ENCODE results near the gene HFE.
"Not testable (repeated sequence)": the region's sequence is repeated elsewhere in the genome, so short reads cannot be mapped to it uniquely, and the experiment has no call there.

The HFE gene

DNA sequence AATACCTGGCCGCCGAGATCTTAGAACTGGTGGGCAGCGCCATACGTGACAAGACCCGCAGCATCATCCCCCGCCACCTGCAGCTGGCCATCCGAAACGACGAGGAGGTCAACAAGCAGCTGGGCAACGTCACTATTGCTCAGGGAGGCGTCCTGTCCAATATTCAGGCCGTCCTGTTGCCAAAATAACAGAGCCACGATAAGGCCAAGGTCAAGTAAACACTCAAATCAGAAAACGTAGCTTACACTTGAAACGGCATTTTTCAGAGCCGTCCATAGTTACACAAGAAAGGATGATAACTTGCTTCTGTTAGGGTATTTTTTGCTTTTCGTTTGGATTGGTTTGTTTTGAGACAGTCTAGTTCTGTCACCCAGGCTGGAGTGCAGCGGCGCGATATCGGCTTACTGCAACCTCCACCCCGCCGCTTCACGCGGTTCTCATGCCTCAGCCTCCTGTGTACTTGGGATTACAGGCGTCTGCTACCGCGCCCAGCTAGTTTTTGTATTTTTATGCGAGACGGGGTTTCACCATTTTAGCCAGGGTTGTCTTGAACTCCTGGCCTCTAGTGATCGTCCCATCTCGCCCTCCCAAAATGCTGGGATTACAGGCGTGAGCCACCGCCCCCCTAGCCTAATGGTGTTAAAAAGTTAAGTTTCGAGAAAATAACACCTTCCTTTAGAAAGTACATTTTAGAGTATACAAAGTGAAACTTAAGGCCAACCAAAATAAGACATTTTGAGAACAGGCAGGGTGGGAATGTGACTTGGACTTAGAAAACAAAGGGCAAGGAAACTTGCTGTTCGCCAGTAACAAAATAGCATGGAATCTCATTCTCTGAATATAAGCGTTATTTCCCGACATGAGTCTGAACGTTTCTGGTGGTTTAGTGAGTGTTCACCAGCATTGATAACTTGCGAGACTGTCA lies 42.8 kb upstream of the HFE start:
- no peak overlapping the region for H3K4me3 ChIP-seq (replicated peaks; ENCODE audit: insufficient read depth, low read length)

DNA sequence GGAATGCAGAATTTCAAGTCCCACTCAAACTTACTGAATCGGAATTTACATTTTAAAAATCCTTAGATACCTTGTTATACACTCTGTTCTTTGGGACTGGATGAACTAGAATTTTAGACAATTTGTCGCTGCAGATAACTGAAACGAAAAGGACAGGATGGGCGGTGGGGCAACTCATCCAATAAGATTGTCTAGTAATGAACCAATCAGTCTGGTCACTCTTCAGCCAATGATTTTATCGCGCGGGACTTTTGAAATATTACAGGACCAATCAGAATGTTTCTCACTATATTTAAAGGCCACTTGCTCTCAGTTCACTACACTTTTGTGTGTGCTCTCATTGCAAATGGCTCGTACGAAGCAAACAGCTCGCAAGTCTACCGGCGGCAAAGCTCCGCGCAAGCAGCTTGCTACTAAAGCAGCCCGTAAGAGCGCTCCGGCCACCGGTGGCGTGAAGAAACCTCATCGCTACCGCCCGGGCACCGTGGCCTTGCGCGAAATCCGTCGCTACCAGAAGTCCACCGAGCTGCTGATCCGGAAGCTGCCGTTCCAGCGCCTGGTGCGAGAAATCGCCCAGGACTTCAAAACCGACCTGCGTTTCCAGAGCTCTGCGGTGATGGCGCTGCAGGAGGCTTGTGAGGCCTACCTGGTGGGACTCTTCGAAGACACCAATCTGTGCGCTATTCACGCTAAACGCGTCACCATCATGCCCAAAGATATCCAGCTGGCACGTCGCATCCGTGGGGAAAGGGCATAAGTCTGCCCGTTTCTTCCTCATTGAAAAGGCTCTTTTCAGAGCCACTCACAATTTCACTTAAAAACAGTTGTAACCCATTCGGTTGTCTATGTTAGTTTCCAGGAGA lies 41.9 kb upstream of the HFE start:
- DNase-seq (ENCODE audit: low read depth in 1 of 2, low spot score in 1 of 2): peak in 1 of 2 experiments; percentile 89
- Histone ChIP-seq H3K4me3 (replicated peaks; ENCODE audit: insufficient read depth, low read length) (no peak overlapping the region), H3K27ac (replicated peaks) (peak overlapping the region; percentile 83), H3K27me3 (ENCODE audit: insufficient read depth, poor library complexity, severe bottlenecking) (no peaks in the 10 kb centered on the region)
- TF ChIP-seq POLR2AphosphoS5 (IDR thresholded peaks at IDR 0.05; ENCODE audit: low read depth) (peak; percentile 87), GABPA (IDR thresholded peaks at IDR 0.05; ENCODE audit: low read depth) (no peak)

More for the DNA sequence above, 42.8 kb upstream of the HFE start:
- no peak for TF ChIP-seq GABPA (IDR thresholded peaks at IDR 0.05; ENCODE audit: low read depth)
- no peak for TF ChIP-seq POLR2AphosphoS5 (IDR thresholded peaks at IDR 0.05; ENCODE audit: low read depth)
- TF ChIP-seq SPI1 (IDR thresholded peaks at IDR 0.05; ENCODE audit: borderline replicate concordance, low read depth): no peak
- no peak for TF ChIP-seq REST (IDR thresholded peaks at IDR 0.05; ENCODE audit: insufficient replicate concordance, low read depth)
- no peak for TF ChIP-seq CTCF (IDR thresholded peaks at IDR 0.05; ENCODE audit: insufficient read depth, low read length)
- no peaks in the 10 kb centered on the region for H3K27me3 ChIP-seq (ENCODE audit: insufficient read depth, poor library complexity, severe bottlenecking)
- DNase-seq (ENCODE audit: low read depth in 1 of 2, low spot score in 1 of 2): peak in 1 of 2 experiments; percentile 29
- peak overlapping the region; percentile 83 for H3K27ac ChIP-seq (replicated peaks)

- Histone ChIP-seq H3K4me3 (replicated peaks; ENCODE audit: insufficient read depth, low read length) (no peak overlapping the region), H3K27ac (replicated peaks) (peak overlapping the region; percentile 83), H3K27me3 (ENCODE audit: insufficient read depth, poor library complexity, severe bottlenecking) (no peaks in the 10 kb centered on the region)
- no peak for DNase-seq (ENCODE audit: low read depth in 1 of 2, low spot score in 1 of 2)
- TF ChIP-seq POLR2AphosphoS5 (IDR thresholded peaks at IDR 0.05; ENCODE audit: low read depth) (no peak), REST (IDR thresholded peaks at IDR 0.05; ENCODE audit: insufficient replicate concordance, low read depth) (no peak), SPI1 (IDR thresholded peaks at IDR 0.05; ENCODE audit: borderline replicate concordance, low read depth) (no peak), GABPA (IDR thresholded peaks at IDR 0.05; ENCODE audit: low read depth) (no peak), CTCF (IDR thresholded peaks at IDR 0.05; ENCODE audit: insufficient read depth, low read length) (no peak)
Observed at GRCh38 chr6:26045928-26046368, 41.3 kb upstream of the HFE start.

DNA sequence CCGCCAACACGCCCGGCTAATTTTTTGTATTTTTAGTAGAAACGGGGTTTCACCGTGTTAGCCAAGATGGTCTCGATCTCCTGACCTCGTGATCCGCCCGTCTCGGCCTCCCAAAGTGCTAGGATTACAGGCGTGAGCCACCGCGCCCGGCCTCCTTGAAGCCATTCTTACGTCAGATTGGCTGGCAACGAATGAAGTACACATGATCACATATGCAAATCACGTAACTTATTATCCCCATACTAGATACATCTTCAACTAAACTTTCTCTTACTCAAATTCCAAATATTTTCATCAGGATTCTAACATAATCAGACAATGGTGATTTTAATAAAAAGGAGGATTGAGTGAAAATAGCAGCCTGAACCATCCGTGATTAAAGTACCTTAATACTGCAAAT lies 39.9 kb upstream of the HFE start:
- not testable (repeated sequence) for DNase-seq (ENCODE audit: low read depth in 1 of 2, low spot score in 1 of 2); H3K27me3 ChIP-seq (ENCODE audit: insufficient read depth, poor library complexity, severe bottlenecking); H3K27ac ChIP-seq (replicated peaks); H3K4me3 ChIP-seq (replicated peaks; ENCODE audit: insufficient read depth, low read length)

All from HL-60 (cell line).